ENCODE results near the gene RAPSN.

DNA sequence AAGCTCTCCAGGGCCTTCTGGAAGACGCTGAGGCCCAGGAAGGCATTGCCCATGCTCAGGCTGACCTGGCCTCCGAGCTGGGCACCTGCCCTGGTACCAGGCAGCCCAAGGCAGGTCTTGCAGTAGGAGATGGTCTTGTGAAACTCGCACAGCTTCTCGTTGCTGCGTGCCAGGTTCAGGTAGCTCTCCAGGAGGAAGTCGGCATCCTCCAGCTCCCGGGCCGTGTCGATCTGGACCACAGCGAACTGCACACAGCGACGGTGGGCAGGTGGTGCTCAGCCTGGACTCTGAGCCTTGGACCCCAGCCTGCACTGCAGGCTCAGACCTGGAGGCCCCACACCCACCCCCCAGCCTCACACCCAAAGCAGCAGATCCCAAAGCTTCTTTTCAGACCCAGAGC, 1.0 kb downstream of the RAPSN start:
- TF ChIP-seq POLR2A (IDR thresholded peaks at IDR 0.05; ENCODE audit: low read depth) (no peak), POLR2AphosphoS5 (IDR thresholded peaks at IDR 0.05) (no peak)
- TF ChIP-seq, protein P1, sequence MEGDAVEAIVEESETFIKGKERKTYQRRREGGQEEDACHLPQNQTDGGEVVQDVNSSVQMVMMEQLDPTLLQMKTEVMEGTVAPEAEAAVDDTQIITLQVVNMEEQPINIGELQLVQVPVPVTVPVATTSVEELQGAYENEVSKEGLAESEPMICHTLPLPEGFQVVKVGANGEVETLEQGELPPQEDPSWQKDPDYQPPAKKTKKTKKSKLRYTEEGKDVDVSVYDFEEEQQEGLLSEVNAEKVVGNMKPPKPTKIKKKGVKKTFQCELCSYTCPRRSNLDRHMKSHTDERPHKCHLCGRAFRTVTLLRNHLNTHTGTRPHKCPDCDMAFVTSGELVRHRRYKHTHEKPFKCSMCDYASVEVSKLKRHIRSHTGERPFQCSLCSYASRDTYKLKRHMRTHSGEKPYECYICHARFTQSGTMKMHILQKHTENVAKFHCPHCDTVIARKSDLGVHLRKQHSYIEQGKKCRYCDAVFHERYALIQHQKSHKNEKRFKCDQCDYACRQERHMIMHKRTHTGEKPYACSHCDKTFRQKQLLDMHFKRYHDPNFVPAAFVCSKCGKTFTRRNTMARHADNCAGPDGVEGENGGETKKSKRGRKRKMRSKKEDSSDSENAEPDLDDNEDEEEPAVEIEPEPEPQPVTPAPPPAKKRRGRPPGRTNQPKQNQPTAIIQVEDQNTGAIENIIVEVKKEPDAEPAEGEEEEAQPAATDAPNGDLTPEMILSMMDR (IDR thresholded peaks at IDR 0.05) = no peak

Measured in esophagus muscularis mucosa (tissue), 3 donors.